Measurements from ENCODE around the gene ARHGEF3.

GRCh38 chr3:56761887-56762651, 39.7 kb downstream of the ARHGEF3 start:
- TF ChIP-seq SUZ12 (IDR thresholded peaks at IDR 0.05; ENCODE audit: extremely low read depth, insufficient read depth, insufficient read length) (no peak), YY1 (IDR thresholded peaks at IDR 0.05; ENCODE audit: insufficient read depth, insufficient read length) (no peak)

All from NT2/D1 (cell line).